HG03064 (cell line): ENCODE results near the gene CCDC158.
"Not testable (repeated sequence)": the region's sequence is repeated elsewhere in the genome, so short reads cannot be mapped to it uniquely, and the experiment has no call there.

Experiments used
- ATAC-seq: cut with Tn5 transposase; IDR thresholded peaks from one replicate; pipeline ENCODE4 v1.9.1; 2021; ENCODE audit warnings: low read depth; ENCODE audit not compliant: unreplicated experiment

CCDC158 gene

GRCh38 chr4:76430519-76431388 lies 9.8 kb upstream of the CCDC158 start:
- ATAC-seq = no peak

- ATAC-seq = no peak
Observed at GRCh38 chr4:76429636-76430035, 8.7 kb upstream of the CCDC158 start.

- ATAC-seq = no peak
Observed at GRCh38 chr4:76426272-76426671, 5.3 kb upstream of the CCDC158 start.

- not testable (repeated sequence) for ATAC-seq
Observed at GRCh38 chr4:76423159-76423558, 2.2 kb upstream of the CCDC158 start.

GRCh38 chr4:76420188-76420761 lies 666 bp downstream of the CCDC158 start:
- ATAC-seq = no peak

GRCh38 chr4:76410636-76411035 lies 10.3 kb downstream of the CCDC158 start:
- ATAC-seq = no peak

- ATAC-seq = no peak
Observed at GRCh38 chr4:76407440-76408119, 13.4 kb downstream of the CCDC158 start.

GRCh38 chr4:76406081-76406480 lies 14.9 kb downstream of the CCDC158 start:
- no peak for ATAC-seq

GRCh38 chr4:76401654-76402053 lies 19.3 kb downstream of the CCDC158 start:
- no peak for ATAC-seq

GRCh38 chr4:76388160-76388908 lies 32.6 kb downstream of the CCDC158 start:
- no peak for ATAC-seq

GRCh38 chr4:76386566-76387305 lies 34.2 kb downstream of the CCDC158 start:
- no peak for ATAC-seq

- no peak for ATAC-seq
Observed at GRCh38 chr4:76385974-76386373, 35.0 kb downstream of the CCDC158 start.

GRCh38 chr4:76384052-76384451 lies 36.9 kb downstream of the CCDC158 start:
- no peak for ATAC-seq

GRCh38 chr4:76383001-76383400 lies 37.9 kb downstream of the CCDC158 start:
- ATAC-seq = no peak

- ATAC-seq = no peak
Observed at GRCh38 chr4:76381986-76382385, 39.0 kb downstream of the CCDC158 start.

GRCh38 chr4:76380561-76380960 lies 40.4 kb downstream of the CCDC158 start:
- no peak for ATAC-seq

GRCh38 chr4:76377911-76378310 lies 43.0 kb downstream of the CCDC158 start:
- ATAC-seq = no peak

GRCh38 chr4:76377481-76377901 lies 43.5 kb downstream of the CCDC158 start:
- ATAC-seq = no peak

- ATAC-seq = no peak
Observed at GRCh38 chr4:76376534-76376933, 44.4 kb downstream of the CCDC158 start.

- ATAC-seq = no peak
Observed at GRCh38 chr4:76375703-76376102, 45.2 kb downstream of the CCDC158 start.
